ENCODE measurements around the gene JAG1.

Gene JAG1

GRCh38 chr20:10721137-10721896, 47.5 kb upstream of the JAG1 start:
- POLR2A ChIA-PET = no interaction called here
- H3K27ac ChIP-seq (ENCODE audit: extremely low read depth, low read depth, low read length) = no peak overlapping the region; the same call in 1 of the 2 replicates
- CTCF ChIA-PET = no interaction called here

GRCh38 chr20:10720565-10720964, 46.8 kb upstream of the JAG1 start:
- Histone ChIP-seq H3K4me3 (ENCODE audit: low read depth, low read length) (no peak overlapping the region), H3K27ac (ENCODE audit: extremely low read depth, low read depth, low read length) (no peak overlapping the region; the same call in 1 of the 2 replicates), H3K9me3 (ENCODE audit: control insufficient read depth, insufficient read depth, low read depth, low read length) (no peaks in the 10 kb centered on the region), H3K4me1 (ENCODE audit: control insufficient read depth, insufficient read depth, low read length) (peaks cover 37% of the 10 kb centered on the region), H3K36me3 (ENCODE audit: control insufficient read depth in 2 of 2, insufficient read depth in 1 of 2, low read length in 2 of 2) (no peaks in the 10 kb centered on the region)
- TF ChIP-seq ZSCAN4 (tag by site-specific recombination; IDR thresholded peaks at IDR 0.05) (no peak), ZNF202 (tag by site-specific recombination; IDR thresholded peaks at IDR 0.05; ENCODE audit: borderline replicate concordance) (no peak), KLF16 (tag by site-specific recombination; IDR thresholded peaks at IDR 0.05) (no peak), ZNF394 (tag by site-specific recombination; IDR thresholded peaks at IDR 0.05; ENCODE audit: borderline replicate concordance) (no peak), SCRT1 (tag by site-specific recombination; IDR thresholded peaks at IDR 0.05; ENCODE audit: borderline replicate concordance) (no peak), ZNF747 (tag by site-specific recombination; IDR thresholded peaks at IDR 0.05) (no peak), ZNF133 (tag by site-specific recombination; IDR thresholded peaks at IDR 0.05) (no peak), ZNF510 (tag by site-specific recombination; IDR thresholded peaks at IDR 0.05; ENCODE audit: insufficient replicate concordance) (no peak), BCL11B (tag by site-specific recombination; IDR thresholded peaks at IDR 0.05; ENCODE audit: low read depth) (no peak), HOXD13 (CRISPR knock-in tag; IDR thresholded peaks at IDR 0.05; ENCODE audit: borderline replicate concordance) (no peak), ZNF707 (tag by site-specific recombination; IDR thresholded peaks at IDR 0.05) (no peak), ZNF174 (tag by site-specific recombination; IDR thresholded peaks at IDR 0.05) (no peak), SCRT2 (tag by site-specific recombination; IDR thresholded peaks at IDR 0.05) (no peak), ZNF426 (tag by site-specific recombination; IDR thresholded peaks at IDR 0.05) (no peak), ZEB2 (tag by site-specific recombination; IDR thresholded peaks at IDR 0.05) (no peak), ZNF610 (tag by site-specific recombination; IDR thresholded peaks at IDR 0.05; ENCODE audit: borderline replicate concordance) (no peak), SP3 (tag by site-specific recombination; IDR thresholded peaks at IDR 0.05) (no peak), ZNF266 (tag by site-specific recombination; IDR thresholded peaks at IDR 0.05; ENCODE audit: low read depth) (no peak), ZNF701 (tag by site-specific recombination; IDR thresholded peaks at IDR 0.05) (no peak), YY1 (tag by site-specific recombination; IDR thresholded peaks at IDR 0.05) (no peak)
- ChIA-PET POLR2A (interaction anchor here (1.0 kb wide), 1 partner anchor 12 kb away, joined by 3 read pairs; no protein-coding TSS in a partner anchor), CTCF (interaction anchor here (1.0 kb wide), 1 partner anchor 46 kb away, joined by 3 read pairs; no protein-coding TSS in a partner anchor)

More at GRCh38 chr20:10721137-10721896, 47.5 kb upstream of the JAG1 start:
- no peak overlapping the region for H3K4me3 ChIP-seq (ENCODE audit: low read depth, low read length)
- no peak for TF ChIP-seq ZNF514 (tag by site-specific recombination; IDR thresholded peaks at IDR 0.05)
- TF ChIP-seq ZNF518A (tag by site-specific recombination; conservative IDR thresholded peaks at IDR 0.05; ENCODE audit: low read depth) = no peak
- TF ChIP-seq ZNF610 (tag by site-specific recombination; IDR thresholded peaks at IDR 0.05; ENCODE audit: borderline replicate concordance) = no peak
- no peak for TF ChIP-seq ZNF37A (tag by site-specific recombination; IDR thresholded peaks at IDR 0.05)
- TF ChIP-seq ZNF677 (tag by site-specific recombination; IDR thresholded peaks at IDR 0.05) = no peak
- no peak for TF ChIP-seq ZNF791 (tag by site-specific recombination; IDR thresholded peaks at IDR 0.05)
- TF ChIP-seq ZNF138 (tag by site-specific recombination; IDR thresholded peaks at IDR 0.05; ENCODE audit: borderline replicate concordance) = no peak
- H3K36me3 ChIP-seq (ENCODE audit: control insufficient read depth in 2 of 2, insufficient read depth in 1 of 2, low read length in 2 of 2) = no peaks in the 10 kb centered on the region
- no peaks in the 10 kb centered on the region for H3K9me3 ChIP-seq (ENCODE audit: control insufficient read depth, insufficient read depth, low read depth, low read length)
- H3K4me1 ChIP-seq (ENCODE audit: control insufficient read depth, insufficient read depth, low read length) = peaks cover 35% of the 10 kb centered on the region

Data from HEK293 (cell line).